Measurements from ENCODE around the gene PRKCE. TPM values are rescaled to one million over a fixed set of nuclear protein-coding genes. Genes with fewer than 3 reads are reported as not detected.

The PRKCE gene
- total and polyA plus RNA-seq, 2 of the 8 experiments (the other 6 are each of a cell fraction or from before 2014, with no cell fraction given) = 0.54 to 2.1 TPM

DNA sequence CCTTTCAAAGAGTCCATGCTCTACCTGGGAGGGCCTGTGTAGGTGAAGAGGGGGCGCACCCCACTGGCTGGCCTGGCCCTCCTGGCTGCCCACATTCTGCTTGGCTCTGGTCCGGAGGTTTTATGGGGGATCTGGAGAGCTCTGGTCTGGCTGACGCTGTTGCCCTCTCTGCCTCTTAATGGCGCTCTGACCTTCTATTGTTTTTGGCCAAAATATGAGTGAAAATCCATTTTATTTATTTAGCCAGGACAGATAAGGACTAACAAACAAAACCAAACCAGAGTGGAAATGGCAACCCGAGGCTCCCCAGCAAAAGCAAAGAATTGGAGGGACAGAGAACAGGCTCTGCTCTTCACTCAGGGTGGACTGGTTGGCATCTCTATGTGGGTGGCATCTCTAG lies 45.7 kb downstream of the PRKCE start:
- Histone ChIP-seq H3K9me3 (ENCODE audit: insufficient read depth in 2 of 2, low read depth in 1 of 2, low read length in 1 of 2) (no peaks in the 10 kb centered on the region), H3K27ac (ENCODE audit: low read depth, low read length) (no peak overlapping the region), H3K14ac (ENCODE audit: insufficient read length) (no peak overlapping the region), H3K4ac (replicated peaks; ENCODE audit: insufficient read length, low read depth, low read length) (no peak overlapping the region), H2BK5ac (ENCODE audit: low read depth, low read length) (no peak overlapping the region), H3K23me2 (ENCODE audit: low read depth, low read length) (peaks cover 2% of the 10 kb centered on the region; the same call in 1 of the 2 replicates), H3K79me1 (ENCODE audit: low read depth, low read length) (no peaks in the 10 kb centered on the region), H3K9ac (replicated peaks in 1 of 4; ENCODE audit: extremely low read depth in 1 of 4, low read depth in 3 of 4, low read length in 3 of 4) (no peak overlapping the region), H2BK15ac (ENCODE audit: low read length) (no peak overlapping the region), H3K23ac (ENCODE audit: insufficient read length) (no peak overlapping the region), H2BK120ac (replicated peaks; ENCODE audit: low read depth, low read length) (no peak overlapping the region), H3K27me3 (replicated peaks in 1 of 4; ENCODE audit: control insufficient read depth in 3 of 4, extremely low read depth in 1 of 4, insufficient read depth in 3 of 4, low read length in 3 of 4) (no peaks in the 10 kb centered on the region), H4K5ac (ENCODE audit: insufficient read length, low read depth, low read length) (no peak overlapping the region), H3K4me1 (replicated peaks in 1 of 4; ENCODE audit: control insufficient read depth in 3 of 4, insufficient read depth in 4 of 4, low read length in 3 of 4) (no peaks in the 10 kb centered on the region), H2BK20ac (ENCODE audit: low read length) (no peak overlapping the region), H3K4me2 (ENCODE audit: insufficient read depth in 1 of 2, low read depth in 2 of 2, low read length in 2 of 2) (no peak overlapping the region), H3K56ac (replicated peaks; ENCODE audit: insufficient read length, low read depth, low read length) (no peak overlapping the region), H3K18ac (ENCODE audit: extremely low read depth, low read length) (no peak overlapping the region), H4K20me1 (replicated peaks in 1 of 2; ENCODE audit: control insufficient read depth in 1 of 2, insufficient read depth in 2 of 2, low read length in 2 of 2) (no peaks in the 10 kb centered on the region), H3K4me3 (ENCODE audit: extremely low read depth in 1 of 4, insufficient read depth in 2 of 4, low read depth in 3 of 4, low read length in 4 of 4) (no peak overlapping the region), H2AFZ (ENCODE audit: low read length) (no peak overlapping the region), H4K8ac (ENCODE audit: extremely low read depth, insufficient read depth, low read length) (no peak overlapping the region), H3K79me2 (ENCODE audit: control insufficient read depth in 1 of 2, insufficient read depth in 2 of 2, low read length in 2 of 2) (no peaks in the 10 kb centered on the region), H2AK5ac (ENCODE audit: low read depth, low read length) (no peak overlapping the region), H2BK12ac (ENCODE audit: low read depth, low read length) (no peak overlapping the region), H4K91ac (replicated peaks; ENCODE audit: insufficient read length, low read length) (no peak overlapping the region), H3K36me3 (ENCODE audit: control insufficient read depth in 2 of 4, insufficient read depth in 4 of 4, low read length in 3 of 4) (no peaks in the 10 kb centered on the region)
- TF ChIP-seq RFX5 (IDR thresholded peaks at IDR 0.05; ENCODE audit: borderline replicate concordance, low read depth, low read length) (no peak), EZH2 (IDR thresholded peaks at IDR 0.05; ENCODE audit: low read depth, low read length, severe bottlenecking) (no peak), BCL11A (IDR thresholded peaks at IDR 0.05; ENCODE audit: low read depth in 2 of 2, low read length in 2 of 2) (no peak), JUND (IDR thresholded peaks at IDR 0.05; ENCODE audit: low read length) (no peak), TCF12 (IDR thresholded peaks at IDR 0.05; ENCODE audit: low read depth, low read length) (no peak), KDM5A (IDR thresholded peaks at IDR 0.05; ENCODE audit: low read length) (no peak), SIX5 (IDR thresholded peaks at IDR 0.05; ENCODE audit: low read depth, low read length) (no peak), POLR2A (IDR thresholded peaks at IDR 0.05; ENCODE audit: control extremely low read depth in 1 of 2, low read depth in 2 of 2, low read length in 2 of 2) (no peak), ZNF274 (IDR thresholded peaks at IDR 0.05; ENCODE audit: borderline replicate concordance, extremely low read depth, low read length) (no peak), PHF8 (conservative IDR thresholded peaks at IDR 0.05; ENCODE audit: low read depth, low read length) (no peak), RAD21 (IDR thresholded peaks at IDR 0.05 in 1 of 2, conservative IDR thresholded peaks at IDR 0.05 in 1 of 2; ENCODE audit: low read depth in 2 of 2, low read length in 2 of 2) (no peak), TBP (IDR thresholded peaks at IDR 0.05; ENCODE audit: low read depth, low read length) (no peak)
- TF ChIP-seq, protein P1, sequence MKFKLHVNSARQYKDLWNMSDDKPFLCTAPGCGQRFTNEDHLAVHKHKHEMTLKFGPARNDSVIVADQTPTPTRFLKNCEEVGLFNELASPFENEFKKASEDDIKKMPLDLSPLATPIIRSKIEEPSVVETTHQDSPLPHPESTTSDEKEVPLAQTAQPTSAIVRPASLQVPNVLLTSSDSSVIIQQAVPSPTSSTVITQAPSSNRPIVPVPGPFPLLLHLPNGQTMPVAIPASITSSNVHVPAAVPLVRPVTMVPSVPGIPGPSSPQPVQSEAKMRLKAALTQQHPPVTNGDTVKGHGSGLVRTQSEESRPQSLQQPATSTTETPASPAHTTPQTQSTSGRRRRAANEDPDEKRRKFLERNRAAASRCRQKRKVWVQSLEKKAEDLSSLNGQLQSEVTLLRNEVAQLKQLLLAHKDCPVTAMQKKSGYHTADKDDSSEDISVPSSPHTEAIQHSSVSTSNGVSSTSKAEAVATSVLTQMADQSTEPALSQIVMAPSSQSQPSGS (IDR thresholded peaks at IDR 0.05; ENCODE audit: low read length) = no peak
- CTCF ChIA-PET (ENCODE audit: partially characterized antibody) = interaction anchor here (0.8 to 1.1 kb wide), 5 partner anchors 15 to 47 kb away, joined by 3 to 4 read pairs (median 3); no protein-coding TSS in a partner anchor
- 91% methylated on average over 5 of the region's 5 CpGs; no CpG with 5 or more reads in 1 of the 2 experiments for WGBS, 2 experiments (ENCODE audit: extremely low coverage in 1 of 2, insufficient coverage in 1 of 2, insufficient read length in 1 of 2, insufficient replicate concordance in 2 of 2, low coverage in 1 of 2, low lambda C conversion rate in 2 of 2, missing lambda C conversion rate in 1 of 2)
- no peak for FAIRE-seq
- POLR2A ChIA-PET (ENCODE audit: partially characterized antibody) = no interaction called here
- DNase-seq (ENCODE audit: low read depth in 1 of 2, low spot score in 2 of 2) = no peak
